Tibial artery (tissue), 4 donors: ENCODE results near the gene CCDC107.

Experiments
- DNase-seq, 2 donors: peaks; one replicate each; pipeline ENCODE4 v3.0.0-alpha.2; 2019
- H3K27ac ChIP-seq, 2 donors: fragments of 200-600 bp; sonication (generic) in 1 of 2; 1 replicate in 1 of 2; 2 replicates in 1 of 2; pipeline ENCODE4 v1.5.1; 2018 to 2019; ENCODE audit warnings: mild to moderate bottlenecking in 1 of 2
- H3K27me3 ChIP-seq, 2 donors: fragments of 200-600 bp; sonication (generic) in 1 of 2; one replicate each; pipeline versions ENCODE4 v1.5.1 to v1.6.0; 2016 to 2019
- H3K36me3 ChIP-seq, 3 donors: fragments of 200-600 bp; sonication (generic) in 2 of 3; one replicate each; pipeline ENCODE4 v1.5.1; 2016 to 2019; ENCODE audit warnings: mild to moderate bottlenecking in 2 of 3
- H3K4me1 ChIP-seq, 4 donors: fragments of 200-600 bp; sonication (generic) in 2 of 4; 1 replicate in 3 of 4; 2 replicates in 1 of 4; pipeline ENCODE4 v1.5.1; 2016 to 2019
- H3K4me3 ChIP-seq, 2 donors: fragments of 200-600 bp; sonication (generic) in 1 of 2; 1 replicate in 1 of 2; 2 replicates in 1 of 2; pipeline ENCODE4 v1.5.1; 2018 to 2019; ENCODE audit warnings: mild to moderate bottlenecking in 2 of 2
- H3K9me3 ChIP-seq, 3 donors: fragments of 200-600 bp; sonication (generic) in 1 of 3; one replicate each; pipeline ENCODE4 v1.5.1; 2016 to 2019
- CTCF ChIP-seq, 2 experiments: fragments of 200-600 bp in 1 of 2; fragments of 450-650 bp in 1 of 2; IDR thresholded peaks; one replicate each; pipeline ENCODE4 v1.5.1; 2017 to 2019; ENCODE audit warnings: antibody characterized with exemption in 2 of 2, mild to moderate bottlenecking in 1 of 2, moderate library complexity in 1 of 2
- intact Hi-C: fragments of 100-400 bp; cut with DNase I; formaldehyde crosslinking; loops from one replicate; pipeline ENCODE4 v1.15.0; 2023; ENCODE audit warnings: low total_unique reads

Gene CCDC107

GRCh38 chr9:35674025-35674361, 15.9 kb downstream of the CCDC107 start:
- H3K36me3 ChIP-seq: no peaks in the 10 kb centered on the region
- peaks cover 0 to 42% (median 22%) of the 10 kb centered on the region in 4 donors for H3K4me1 ChIP-seq
- intact Hi-C loops: no loop called here
- no peaks in the 10 kb centered on the region for H3K9me3 ChIP-seq
- H3K27ac ChIP-seq: peak overlapping the region in 1 of 2 donors; percentile 35
- no peak overlapping the region for H3K4me3 ChIP-seq
- TF ChIP-seq CTCF (IDR thresholded peaks at IDR 0.05): no peak
- no peaks in the 10 kb centered on the region for H3K27me3 ChIP-seq
- no peak for DNase-seq

- intact Hi-C loops: no loop called here
- Histone ChIP-seq H3K9me3 (no peaks in the 10 kb centered on the region), H3K36me3 (no peaks in the 10 kb centered on the region), H3K4me1 (peaks cover 0 to 45% (median 22%) of the 10 kb centered on the region in 4 donors), H3K4me3 (peak overlapping the region; percentile 41 to 54), H3K27ac (peak overlapping the region; percentile 35 to 37), H3K27me3 (no peaks in the 10 kb centered on the region)
- no peak for DNase-seq
- no peak for TF ChIP-seq CTCF (IDR thresholded peaks at IDR 0.05)
These were observed 17.1 kb downstream of the CCDC107 start for GRCh38 chr9:35675204-35675603.

GRCh38 chr9:35675732-35676392, 17.8 kb downstream of the CCDC107 start:
- peak in 1 of 2 donors; percentile 75 for DNase-seq
- Histone ChIP-seq H3K4me1 (peaks cover 0 to 45% (median 22%) of the 10 kb centered on the region in 4 donors), H3K27me3 (no peaks in the 10 kb centered on the region), H3K4me3 (peak overlapping the region; percentile 41 to 54), H3K36me3 (no peaks in the 10 kb centered on the region), H3K9me3 (no peaks in the 10 kb centered on the region), H3K27ac (peak overlapping the region; percentile 35 to 37)
- intact Hi-C loops: no loop called here
- TF ChIP-seq CTCF (IDR thresholded peaks at IDR 0.05): no peak

- peaks cover 0 to 61% (median 30%) of the 10 kb centered on the region in 4 donors for H3K4me1 ChIP-seq
- H3K4me3 ChIP-seq: no peak overlapping the region
- no peaks in the 10 kb centered on the region for H3K27me3 ChIP-seq
- H3K9me3 ChIP-seq: no peaks in the 10 kb centered on the region
- intact Hi-C loops: no loop called here
- H3K36me3 ChIP-seq: peaks cover 25 to 27% (median 25%) of the 10 kb centered on the region in 3 donors
- TF ChIP-seq CTCF (IDR thresholded peaks at IDR 0.05): no peak
- H3K27ac ChIP-seq: peak overlapping the region; percentile 30 to 97
- DNase-seq: no peak
These were observed 21.0 kb downstream of the CCDC107 start for GRCh38 chr9:35679091-35679490.

- peak in 1 of 2 donors; percentile 73 for DNase-seq
- no peak for TF ChIP-seq CTCF (IDR thresholded peaks at IDR 0.05)
- H3K9me3 ChIP-seq: no peaks in the 10 kb centered on the region
- H3K4me3 ChIP-seq: no peak overlapping the region
- peak overlapping the region; percentile 96 to 97 for H3K27ac ChIP-seq
- H3K27me3 ChIP-seq: no peaks in the 10 kb centered on the region
- H3K4me1 ChIP-seq: peaks cover 0 to 62% (median 34%) of the 10 kb centered on the region in 4 donors
- H3K36me3 ChIP-seq: peaks cover 32 to 35% (median 32%) of the 10 kb centered on the region in 3 donors
- intact Hi-C loops: no loop called here
These were observed 21.8 kb downstream of the CCDC107 start for GRCh38 chr9:35679766-35680330.
